HEK293T (cell line): ENCODE data around the gene GATAD2A.
A peak's percentile ranks its signal among the peaks of the same experiment; 100 is the strongest.
"Not testable (repeated sequence)": the region's sequence is repeated elsewhere in the genome, so short reads cannot be mapped to it uniquely, and the experiment has no call there.

Experiments
- CTCF ChIA-PET: fragments of 350-600 bp; formaldehyde crosslinking; extraction: SDS; loops from one replicate; lab custom pipeline; 2021; ENCODE audit warnings: antibody characterized with exemption, inconsistent platforms; lab: Yijun Ruan, JAX
- POLR2A ChIA-PET: fragments of 350-600 bp; formaldehyde crosslinking; extraction: SDS; loops from one replicate; lab custom pipeline; 2020; ENCODE audit warnings: antibody characterized with exemption, inconsistent platforms; lab: Yijun Ruan, JAX
- DNase-seq: peaks from one replicate; pipeline ENCODE4 v3.0.0; 2012; ENCODE audit warnings: mixed read lengths; ENCODE audit errors: extremely low spot score
- BHLHE40 ChIP-seq: fragments of 450-650 bp; IDR thresholded peaks from 2 replicates; pipeline ENCODE4 v1.6.1; 2016; ENCODE audit warnings: mild to moderate bottlenecking, moderate library complexity, borderline replicate concordance
- CTBP1 ChIP-seq: fragments of 450-650 bp; IDR thresholded peaks from 2 replicates; pipeline ENCODE4 v1.6.1; 2016; ENCODE audit warnings: borderline replicate concordance
- ELF4 ChIP-seq: fragments of 450-650 bp; IDR thresholded peaks from 2 replicates; pipeline ENCODE4 v1.6.1; 2017; ENCODE audit warnings: antibody characterized with exemption
- FOXA1 ChIP-seq: fragments of 450-650 bp; IDR thresholded peaks from 2 replicates; pipeline ENCODE4 v1.6.1; 2016; ENCODE audit warnings: mild to moderate bottlenecking
- FOXM1 ChIP-seq: fragments of 450-650 bp; IDR thresholded peaks from 2 replicates; pipeline ENCODE4 v1.6.1; 2017; ENCODE audit warnings: mild to moderate bottlenecking, borderline replicate concordance
- PKNOX1 ChIP-seq: fragments of 450-650 bp; IDR thresholded peaks from 2 replicates; pipeline ENCODE4 v1.6.1; 2016
- SP1 ChIP-seq: fragments of 450-650 bp; IDR thresholded peaks from 2 replicates; pipeline ENCODE4 v1.6.1; 2017
- SUZ12 ChIP-seq: fragments of 450-650 bp; IDR thresholded peaks from 2 replicates; pipeline ENCODE4 v1.6.1; 2016; ENCODE audit warnings: mild to moderate bottlenecking
- TARDBP ChIP-seq: fragments of 450-650 bp; IDR thresholded peaks from 2 replicates; pipeline ENCODE4 v1.6.1; 2016
- ZNF384 ChIP-seq: fragments of 450-650 bp; IDR thresholded peaks from 2 replicates; pipeline ENCODE4 v1.6.1; 2016

Gene GATAD2A

DNA sequence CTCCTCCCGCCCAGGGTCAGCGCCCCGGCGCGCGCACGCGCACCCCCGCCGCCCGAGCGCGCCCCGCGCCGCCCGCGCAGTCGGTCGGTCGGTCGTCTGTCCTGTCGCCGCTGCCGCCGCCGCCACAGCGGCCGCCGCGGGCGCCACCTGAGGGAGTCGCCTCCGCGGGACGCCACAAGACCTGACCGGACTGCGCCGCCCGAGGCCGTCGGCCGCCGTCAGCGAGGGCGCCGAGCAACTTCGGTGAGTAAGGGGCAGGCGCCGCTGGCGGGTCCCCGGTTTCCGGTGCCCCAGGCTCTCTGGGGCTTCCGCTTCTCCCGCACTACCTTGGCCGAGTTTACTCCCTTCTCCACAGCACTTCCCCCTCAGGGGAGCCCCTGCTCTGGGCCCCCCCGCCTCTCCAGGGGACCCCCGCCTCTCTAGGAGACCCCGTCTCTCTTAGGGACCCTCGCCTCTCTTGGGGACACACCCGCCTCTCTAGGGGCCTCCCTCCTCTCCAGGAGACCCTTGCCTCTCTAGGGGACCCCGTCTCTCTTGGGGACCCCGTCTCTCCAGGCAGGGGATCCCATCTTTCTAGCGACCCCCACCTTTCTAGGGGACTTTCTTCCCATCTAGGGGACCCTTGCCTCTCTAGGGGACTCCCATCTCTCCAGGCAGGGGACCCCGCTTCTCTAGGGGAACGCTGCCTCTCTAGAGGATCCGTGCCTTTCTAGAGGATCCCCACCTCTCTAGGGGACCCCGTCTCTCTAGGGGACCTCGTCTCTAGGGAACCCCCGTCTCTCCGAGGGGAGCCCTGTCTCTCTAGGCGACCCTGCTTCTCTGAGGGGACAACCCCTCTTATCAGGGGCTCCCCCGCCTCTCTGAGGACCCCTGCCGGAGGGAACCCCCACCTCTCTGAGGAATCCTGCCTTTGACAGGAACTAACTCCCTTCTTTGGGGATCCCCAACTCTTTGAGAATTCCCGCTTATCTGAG is 19.3 kb upstream of the GATAD2A start:
- CTCF ChIA-PET, result interaction anchor here (0.6 kb wide), 1 partner anchor 21 kb away, joined by 3 read pairs; no protein-coding TSS in a partner anchor

GRCh38 chr19:19387108-19387507 is 18.4 kb upstream of the GATAD2A start:
- POLR2A ChIA-PET, result no interaction called here
- DNase-seq, result no peak
- no peak for TF ChIP-seq FOXM1
- TF ChIP-seq SUZ12, result no peak
- CTCF ChIA-PET, result no interaction called here

More for the DNA sequence above, 19.3 kb upstream of the GATAD2A start:
- DNase-seq, result no peak
- TF ChIP-seq ELF4, result no peak
- TF ChIP-seq SP1, result no peak
- POLR2A ChIA-PET, result interaction anchor here (0.6 to 2.1 kb wide), 6 partner anchors 11 to 130 kb away, joined by 3 to 21 read pairs (median 6); partner anchors contain the start of genes GATAD2A and NDUFA13

DNA sequence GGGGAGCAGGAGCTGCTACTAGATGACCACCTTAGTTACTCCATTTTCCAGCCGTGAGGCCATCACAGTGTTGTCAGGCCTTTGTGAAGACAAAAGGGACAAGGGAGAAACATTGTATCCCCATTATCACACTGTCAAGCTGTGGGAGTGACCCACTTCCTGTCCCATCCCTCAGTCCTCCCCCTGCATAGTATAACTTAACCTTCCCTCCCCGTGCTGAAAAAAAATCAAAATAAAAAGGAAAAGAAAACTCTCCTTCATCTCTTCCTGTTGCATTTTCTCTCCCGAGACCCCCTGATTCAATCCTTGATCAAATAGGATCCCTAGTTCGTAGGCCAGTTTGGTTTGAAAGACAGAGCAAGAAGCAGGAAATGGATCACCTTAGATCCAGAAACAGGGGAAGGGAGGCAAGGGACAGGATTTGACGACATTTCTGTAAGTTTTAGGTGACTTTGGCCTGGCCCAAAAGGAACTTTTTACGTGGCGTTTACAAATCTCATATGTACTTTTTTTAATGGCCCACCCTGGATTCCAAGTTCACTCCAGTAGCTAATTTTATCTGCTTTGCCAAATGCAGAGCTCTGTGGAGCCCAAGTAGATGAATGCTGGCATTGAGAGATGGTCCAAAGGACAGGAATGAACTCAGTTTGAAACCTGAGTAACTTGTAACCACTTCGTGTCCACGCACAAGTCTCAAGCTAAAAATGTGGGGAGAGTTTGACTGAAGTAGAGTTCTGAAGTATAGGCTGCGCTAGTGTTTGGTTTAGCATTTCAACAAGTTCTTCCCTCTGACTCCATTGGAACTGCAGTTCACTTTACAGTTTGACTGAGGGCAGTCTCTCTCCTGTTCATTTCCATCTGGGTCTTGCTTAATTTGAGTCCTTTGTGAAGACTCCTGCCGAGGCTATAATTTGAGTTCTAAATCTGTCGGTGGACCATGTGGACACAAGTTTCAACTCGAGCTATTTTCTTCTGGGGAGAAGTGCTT is 16.6 kb upstream of the GATAD2A start:
- POLR2A ChIA-PET, result interaction anchor here (0.6 to 1.5 kb wide), 2 partner anchors 16 to 24 kb away, joined by 4 to 6 read pairs; partner anchors contain the start of gene GATAD2A
- TF ChIP-seq TARDBP, result no peak
- TF ChIP-seq SUZ12, result no peak
- TF ChIP-seq ELF4, result no peak
- TF ChIP-seq FOXA1, result no peak
- no peak for TF ChIP-seq SP1
- TF ChIP-seq FOXM1, result no peak
- no peak for TF ChIP-seq BHLHE40
- DNase-seq, result no peak
- CTCF ChIA-PET, result interaction anchor here (0.8 to 1.5 kb wide), 2 partner anchors 16 to 87 kb away, joined by 3 to 4 read pairs; partner anchors contain the start of gene GATAD2A

DNA sequence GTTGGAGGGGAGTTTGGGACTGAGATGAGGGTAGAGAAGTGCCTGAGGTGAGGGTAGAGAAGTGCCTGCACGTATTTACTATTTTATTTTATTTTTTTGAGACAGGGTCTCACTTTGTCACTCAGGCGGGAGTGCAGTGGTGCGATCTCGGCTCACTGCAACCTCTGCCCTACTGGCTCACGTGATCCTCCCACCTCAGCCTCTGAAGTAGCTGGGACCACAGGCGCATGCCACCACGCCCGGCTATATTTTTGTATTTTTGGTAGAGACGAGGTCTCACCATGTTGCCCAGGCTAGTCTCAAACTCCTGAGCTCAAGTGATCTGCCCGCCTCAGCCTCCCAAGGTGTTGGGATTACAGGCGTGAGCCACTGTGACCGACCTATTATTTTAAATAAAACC is 15.8 kb upstream of the GATAD2A start:
- not testable (repeated sequence) for DNase-seq
- ChIA-PET CTCF (interaction anchor here (1.5 kb wide), 1 partner anchor 86 kb away, joined by 4 read pairs; no protein-coding TSS in a partner anchor), POLR2A (interaction anchor here (0.6 to 1.5 kb wide), 2 partner anchors 16 to 25 kb away, joined by 4 to 6 read pairs; partner anchors contain the start of gene GATAD2A)

GRCh38 chr19:19394333-19394732 is 11.1 kb upstream of the GATAD2A start:
- POLR2A ChIA-PET, result interaction anchor here (1.0 kb wide), 1 partner anchor 30 kb away, joined by 3 read pairs; no protein-coding TSS in a partner anchor
- CTCF ChIA-PET, DNase-seq: not testable (repeated sequence)

- TF ChIP-seq CTBP1 (no peak), BHLHE40 (no peak), PKNOX1 (no peak)
- DNase-seq, result no peak
- ChIA-PET CTCF (interaction anchor here (0.8 kb wide), 1 partner anchor 76 kb away, joined by 3 read pairs; no protein-coding TSS in a partner anchor), POLR2A (no interaction called here)
Observed at GRCh38 chr19:19399733-19400433, 5.6 kb upstream of the GATAD2A start.

GRCh38 chr19:19402656-19403372 is 2.7 kb upstream of the GATAD2A start:
- ChIA-PET POLR2A (interaction anchor here (4.1 kb wide), 1 partner anchor 18 kb away, joined by 21 read pairs; no protein-coding TSS in a partner anchor), CTCF (interaction anchor here (0.5 kb wide), 1 partner anchor 23 kb away, joined by 3 read pairs; no protein-coding TSS in a partner anchor)
- DNase-seq, result no peak
- TF ChIP-seq SUZ12, result no peak
- peak; percentile 30; the same call in 1 of the 2 replicates for TF ChIP-seq ZNF384

DNA sequence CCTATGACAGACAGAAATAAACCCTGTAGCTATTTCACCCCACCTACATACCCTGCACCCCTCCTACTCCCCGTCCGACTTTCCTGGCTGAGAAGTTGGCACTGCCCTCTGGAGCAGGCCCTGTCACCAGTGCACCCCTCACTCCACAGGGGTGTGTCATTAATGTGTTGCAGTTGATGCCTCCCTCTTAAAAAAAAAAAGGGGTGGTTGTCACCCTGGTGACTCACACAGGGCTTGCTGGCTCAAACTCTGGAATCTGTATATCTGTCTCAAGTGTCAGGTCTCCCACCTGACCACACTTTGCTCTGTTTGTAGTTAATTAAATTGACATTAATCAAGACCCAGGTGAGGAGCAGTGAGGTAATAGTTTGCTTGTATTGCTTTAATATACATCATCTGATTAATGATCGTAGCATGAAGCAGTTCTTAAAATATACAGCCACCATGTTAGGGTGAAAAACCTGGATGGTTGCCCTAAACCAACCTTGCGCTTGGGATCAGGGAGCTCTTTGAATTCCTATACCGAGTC is 2.0 kb upstream of the GATAD2A start:
- ChIA-PET POLR2A (interaction anchor here (4.1 kb wide), 1 partner anchor 18 kb away, joined by 21 read pairs; no protein-coding TSS in a partner anchor), CTCF (interaction anchor here (0.5 kb wide), 1 partner anchor 24 kb away, joined by 3 read pairs; no protein-coding TSS in a partner anchor)
- DNase-seq, result no peak
- TF ChIP-seq FOXA1, result no peak
- TF ChIP-seq CTBP1, result no peak
- TF ChIP-seq ZNF384, result no peak
- TF ChIP-seq SUZ12, result no peak
- TF ChIP-seq BHLHE40, result no peak
